OCI-LY1 (cell line): ENCODE measurements around the gene ANKMY1.

ENCODE experiments used
- H2AFZ ChIP-seq: fragments of 200-600 bp; sonication (generic), shearing (Covaris generic); 2 replicates; pipeline ENCODE4 v1.6.0; 2014; ENCODE audit warnings: antibody characterized with exemption, mild to moderate bottlenecking, low read length
- H3F3A ChIP-seq: fragments of 200-600 bp; sonication (generic), shearing (Covaris generic); 2 replicates; pipeline ENCODE4 v1.6.0; 2014; ENCODE audit warnings: mild to moderate bottlenecking, antibody characterized with exemption, low read length, moderate library complexity; ENCODE audit not compliant: insufficient read depth
- H3K27ac ChIP-seq: fragments of 200-600 bp; sonication (generic); 2 replicates; pipeline ENCODE4 v1.5.1; 2014; ENCODE audit warnings: low read length, mixed run types, mild to moderate bottlenecking, low read depth; ENCODE audit not compliant: poor library complexity, severe bottlenecking
- H3K27me3 ChIP-seq: fragments of 200-600 bp; sonication (generic); 2 replicates; pipeline ENCODE4 v1.6.0; 2014; ENCODE audit warnings: antibody characterized with exemption, mild to moderate bottlenecking, low read length, moderate library complexity; ENCODE audit not compliant: insufficient read depth
- H3K36me3 ChIP-seq: fragments of 200-600 bp; sonication (generic); 2 replicates; pipeline ENCODE4 v1.6.1; 2014; ENCODE audit warnings: mild to moderate bottlenecking, antibody characterized with exemption, low read length, moderate library complexity, mixed read lengths; ENCODE audit not compliant: insufficient read depth
- H3K4me1 ChIP-seq: fragments of 200-600 bp; sonication (generic); 2 replicates; pipeline ENCODE4 v1.5.1; 2014; ENCODE audit warnings: mild to moderate bottlenecking, low read length, moderate library complexity; ENCODE audit not compliant: insufficient read depth, severe bottlenecking
- H3K4me2 ChIP-seq: fragments of 200-600 bp; sonication (generic), shearing (Covaris generic); 2 replicates; pipeline ENCODE4 v1.6.1; 2014; ENCODE audit warnings: low read length
- H3K4me3 ChIP-seq: fragments of 200-600 bp; sonication (generic); 2 replicates; pipeline ENCODE4 v1.5.1; 2014; ENCODE audit warnings: low read length, low read depth, mild to moderate bottlenecking, mixed read lengths; ENCODE audit not compliant: poor library complexity, severe bottlenecking
- H3K79me2 ChIP-seq: fragments of 200-600 bp; shearing (Covaris generic); 2 replicates; pipeline ENCODE4 v1.6.1; 2016; ENCODE audit warnings: mixed run types, low read length, mixed read lengths; ENCODE audit not compliant: insufficient read depth
- H3K9ac ChIP-seq: fragments of 200-600 bp; sonication (generic), shearing (Covaris generic); 2 replicates; pipeline ENCODE4 v1.6.1; 2014; ENCODE audit warnings: mild to moderate bottlenecking, low read length, mixed read lengths
- H3K9me2 ChIP-seq: fragments of 200-600 bp; sonication (generic), shearing (Covaris generic); 2 replicates; pipeline ENCODE4 v1.6.1; 2014; ENCODE audit warnings: low read depth, mild to moderate bottlenecking, low read length, mixed read lengths
- H3K9me3 ChIP-seq: fragments of 200-600 bp; shearing (Covaris generic); 2 replicates; pipeline ENCODE4 v1.6.1; 2014; ENCODE audit warnings: low read length, mixed read lengths
- H4K20me1 ChIP-seq: fragments of 200-600 bp; sonication (generic), shearing (Covaris generic); 2 replicates; pipeline ENCODE4 v1.6.0; 2016; ENCODE audit warnings: mild to moderate bottlenecking, low read length; ENCODE audit not compliant: insufficient read depth
- CTCF ChIP-seq: fragments of 200-600 bp; sonication (generic), shearing (Covaris generic); IDR thresholded peaks from 2 replicates; pipeline ENCODE4 v1.5.1; 2017; ENCODE audit warnings: mild to moderate bottlenecking, antibody characterized with exemption, low read length, moderate library complexity, mixed read lengths
- EZH2 ChIP-seq: fragments of 200-600 bp; sonication (generic), shearing (Covaris generic); IDR thresholded peaks from 2 replicates; pipeline ENCODE4 v1.8.0; 2017; ENCODE audit warnings: borderline replicate concordance, mixed run types, mild to moderate bottlenecking, antibody characterized with exemption, low read length, moderate library complexity, mixed read lengths

ANKMY1 gene

DNA sequence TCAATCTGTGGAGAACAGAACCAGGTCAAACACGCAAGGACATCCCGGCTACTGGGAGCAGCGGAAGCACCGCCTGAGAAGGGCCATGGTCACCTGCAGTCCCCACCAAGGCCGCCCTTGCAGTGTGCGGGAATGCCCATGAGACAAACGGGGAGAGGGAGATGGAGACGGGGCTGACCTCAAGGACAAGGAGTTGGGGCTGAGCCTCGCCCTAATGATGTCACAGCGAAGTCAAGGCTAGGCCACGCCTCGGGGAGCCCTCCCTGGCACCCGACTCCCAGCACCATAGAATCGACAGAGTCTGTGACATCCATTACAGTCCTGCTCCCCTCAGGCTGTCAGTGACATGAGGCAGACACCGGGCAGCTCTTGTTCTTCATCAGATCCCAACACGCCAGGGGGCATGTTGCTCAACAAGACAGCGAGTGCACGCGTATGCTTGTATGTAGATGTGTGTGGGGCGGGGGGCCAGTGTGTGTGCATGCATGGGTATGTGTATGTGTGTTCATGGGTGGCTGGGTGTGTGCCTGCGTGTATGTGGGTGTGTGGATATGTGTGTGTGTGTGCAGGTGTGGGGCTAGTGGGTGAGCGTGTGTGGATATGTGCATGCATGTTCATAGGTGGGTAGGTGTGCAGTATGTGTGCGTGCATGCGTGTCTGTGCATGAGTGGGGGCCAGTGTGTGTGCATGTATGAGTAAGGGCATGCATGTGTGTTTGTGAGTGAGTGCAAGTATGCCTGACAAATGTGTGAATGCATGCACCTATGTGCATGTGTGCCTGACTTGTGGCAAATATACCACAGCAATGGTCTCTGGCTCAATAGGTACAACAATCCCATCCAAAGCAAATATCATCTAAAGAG, 57.0 kb downstream of the ANKMY1 start:
- Histone ChIP-seq H3K27ac (no peak overlapping the region), H3K4me3 (no peak overlapping the region), H3K4me2 (no peak overlapping the region), H2AFZ (no peak overlapping the region), H4K20me1 (no peaks in the 10 kb centered on the region), H3K9me2 (no peaks in the 10 kb centered on the region), H3K4me1 (no peaks in the 10 kb centered on the region), H3K79me2 (no peaks in the 10 kb centered on the region), H3K9ac (no peak overlapping the region), H3F3A (no peaks in the 10 kb centered on the region), H3K36me3 (no peaks in the 10 kb centered on the region; the same call in 1 of the 2 replicates), H3K9me3 (no peaks in the 10 kb centered on the region), H3K27me3 (no peaks in the 10 kb centered on the region)
- TF ChIP-seq EZH2 (no peak), CTCF (no peak)

DNA sequence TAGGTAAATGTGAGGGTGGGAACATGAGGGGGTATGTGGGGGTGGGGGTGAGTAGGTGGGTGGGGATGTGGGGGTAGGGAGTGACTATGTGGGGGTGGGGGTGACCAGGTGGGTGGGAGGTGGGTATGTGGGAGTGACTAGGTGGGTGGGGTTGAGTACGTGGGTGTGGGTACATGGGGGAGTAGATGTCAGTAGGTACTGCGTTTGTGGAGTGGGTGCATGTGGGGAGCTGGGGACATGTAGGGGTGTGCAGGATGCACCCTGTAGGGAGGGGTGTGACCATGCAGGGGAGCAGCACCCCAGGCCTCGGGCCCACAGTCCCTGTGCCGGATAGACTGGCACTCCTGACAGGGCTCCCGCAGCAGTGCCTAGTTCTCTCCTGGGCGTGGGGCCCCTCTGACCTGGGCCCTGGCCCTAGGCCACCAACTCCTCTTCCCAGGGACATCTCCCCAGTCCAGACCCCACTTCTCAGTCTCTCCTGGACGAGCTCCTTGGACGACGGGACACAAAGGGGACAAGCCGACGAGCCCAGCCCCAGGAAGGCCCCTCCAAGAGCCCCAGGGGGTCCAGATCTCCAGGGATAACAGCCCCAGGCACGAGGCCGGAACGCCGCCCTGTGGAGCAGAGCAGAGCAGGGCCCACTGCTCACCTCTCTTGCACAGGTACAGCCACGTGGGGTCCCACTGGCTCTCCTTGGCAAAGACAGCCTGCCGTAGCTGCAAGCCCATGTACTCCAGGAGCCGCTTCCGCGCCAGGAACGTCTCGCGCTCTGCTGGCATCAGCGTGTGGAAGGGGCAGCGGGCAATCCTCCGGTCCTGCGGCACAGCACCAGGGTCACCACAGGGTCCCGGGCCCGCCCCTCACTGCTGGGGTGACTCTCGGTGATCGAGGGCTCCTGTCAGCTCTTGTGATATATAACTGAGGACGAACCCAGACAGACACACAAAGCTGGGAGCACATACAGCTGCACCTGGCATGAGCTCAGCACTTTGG, 58.2 kb downstream of the ANKMY1 start:
- Histone ChIP-seq H3K9ac (no peak overlapping the region), H3K27ac (no peak overlapping the region), H3K9me2 (no peaks in the 10 kb centered on the region), H3K4me1 (no peaks in the 10 kb centered on the region), H3K4me3 (no peak overlapping the region), H3K36me3 (no peaks in the 10 kb centered on the region; the same call in 1 of the 2 replicates), H4K20me1 (no peaks in the 10 kb centered on the region), H3K9me3 (no peaks in the 10 kb centered on the region), H3K79me2 (no peaks in the 10 kb centered on the region), H3F3A (no peaks in the 10 kb centered on the region), H3K4me2 (no peak overlapping the region), H2AFZ (no peak overlapping the region), H3K27me3 (no peaks in the 10 kb centered on the region)
- TF ChIP-seq CTCF (no peak), EZH2 (no peak)

DNA sequence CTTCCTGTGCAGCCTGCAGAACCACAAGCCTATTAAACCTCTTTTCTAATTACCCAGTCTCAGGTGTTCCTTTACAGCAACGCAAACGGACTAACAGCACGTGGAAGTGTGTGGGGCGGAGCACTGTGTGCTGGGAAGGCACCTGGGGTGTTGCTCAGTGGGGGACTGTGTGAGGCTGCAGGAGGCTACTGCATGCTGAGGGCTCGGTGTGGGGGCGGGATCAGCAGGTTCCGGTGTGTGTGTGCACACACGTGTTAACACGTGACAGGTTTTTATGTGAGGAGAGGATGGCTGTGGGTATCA, 58.9 kb downstream of the ANKMY1 start:
- Histone ChIP-seq H3K27ac (no peak overlapping the region), H3K9me3 (no peaks in the 10 kb centered on the region), H3K27me3 (no peaks in the 10 kb centered on the region), H3K79me2 (no peaks in the 10 kb centered on the region), H3K4me2 (no peak overlapping the region), H2AFZ (no peak overlapping the region), H3K36me3 (no peaks in the 10 kb centered on the region; the same call in 1 of the 2 replicates), H4K20me1 (no peaks in the 10 kb centered on the region), H3K4me1 (no peaks in the 10 kb centered on the region), H3K9me2 (no peaks in the 10 kb centered on the region), H3F3A (no peaks in the 10 kb centered on the region), H3K9ac (no peak overlapping the region), H3K4me3 (no peak overlapping the region)
- no peak for TF ChIP-seq CTCF
- no peak for TF ChIP-seq EZH2
